Measurements from ENCODE around the gene VPS26B.

- no peak for TF ChIP-seq POLR2A (IDR thresholded peaks at IDR 0.05)
- TF ChIP-seq CTCF (IDR thresholded peaks at IDR 0.05) = no peak
- no peak for TF ChIP-seq POLR2AphosphoS5 (IDR thresholded peaks at IDR 0.05; ENCODE audit: insufficient read depth in 1 of 2, low read depth in 1 of 2)
Observed at GRCh38 chr11:134271978-134272377, 47.5 kb downstream of the VPS26B start.
